GM12878 (cell line): ENCODE data around the gene ARHGAP30. TPM values are rescaled to one million over a fixed set of nuclear protein-coding genes. Genes with fewer than 3 reads are reported as not detected.
A peak's percentile ranks its signal among the peaks of the same experiment; 100 is the strongest.

Experiments used
- ATF2 ChIP-seq: IDR thresholded peaks from 2 replicates; pipeline ENCODE4 v1.6.1; 2012; ENCODE audit warnings: low read length, inconsistent platforms
- BACH1 ChIP-seq: fragments of 450-650 bp; IDR thresholded peaks from 2 replicates; pipeline ENCODE4 v1.6.1; 2017; ENCODE audit warnings: mild to moderate bottlenecking, borderline replicate concordance
- BCL11A ChIP-seq: IDR thresholded peaks from 2 replicates; pipeline ENCODE4 v1.6.1; 2011; ENCODE audit warnings: low read depth, low read length
- BMI1 ChIP-seq: fragments of 450-650 bp; IDR thresholded peaks from 2 replicates; pipeline ENCODE4 v1.6.1; 2016; ENCODE audit warnings: mild to moderate bottlenecking, moderate library complexity, borderline replicate concordance
- CEBPB ChIP-seq, 2 experiments: fragments of 150-350 bp in 1 of 2; IDR thresholded peaks; 2 replicates each; pipeline ENCODE4 v1.6.1; 2012 to 2014; ENCODE audit warnings: low read depth in 2 of 2, low read length in 2 of 2, borderline replicate concordance in 1 of 2, inconsistent platforms in 1 of 2
- CHD1 ChIP-seq: IDR thresholded peaks from 2 replicates; pipeline ENCODE4 v1.6.1; 2012; ENCODE audit warnings: low read depth, low read length, improper control_type of control experiment
- DPF2 ChIP-seq: fragments of 450-650 bp; IDR thresholded peaks from 2 replicates; pipeline ENCODE4 v1.6.1; 2017; ENCODE audit warnings: mild to moderate bottlenecking
- ELK1 ChIP-seq: IDR thresholded peaks from 2 replicates; pipeline ENCODE4 v1.6.1; 2012; ENCODE audit warnings: low read depth, low read length, improper control_type of control experiment
- EP300 ChIP-seq, 2 experiments: fragments of 150-350 bp in 1 of 2; IDR thresholded peaks; 2 replicates each; pipeline ENCODE4 v1.6.1; 2011 to 2012; ENCODE audit warnings: low read depth in 2 of 2, low read length in 2 of 2, borderline replicate concordance in 1 of 2, improper control_type of control experiment in 1 of 2, inconsistent platforms in 1 of 2; ENCODE audit not compliant: control insufficient read depth in 1 of 2
- FOXM1 ChIP-seq: IDR thresholded peaks from 2 replicates; pipeline ENCODE4 v1.6.1; 2012; ENCODE audit warnings: low read depth, mild to moderate bottlenecking, inconsistent platforms, low read length, moderate library complexity
- GABPA ChIP-seq: IDR thresholded peaks from 2 replicates; pipeline ENCODE4 v1.6.1; 2014; ENCODE audit warnings: antibody characterized with exemption, low read depth, mild to moderate bottlenecking, inconsistent platforms
- IKZF2 ChIP-seq, 2 experiments: fragments of 450-650 bp; IDR thresholded peaks; 2 replicates each; pipeline ENCODE4 v1.6.1; 2017; ENCODE audit warnings: mild to moderate bottlenecking in 2 of 2, moderate library complexity in 2 of 2
- MTA2 ChIP-seq: fragments of 450-650 bp; IDR thresholded peaks from 2 replicates; pipeline ENCODE4 v1.6.1; 2016; ENCODE audit warnings: low read depth, mild to moderate bottlenecking, moderate library complexity
- NFYA ChIP-seq: IDR thresholded peaks from 2 replicates; pipeline ENCODE4 v1.6.1; 2011; ENCODE audit warnings: low read depth, mild to moderate bottlenecking, low read length, improper control_type of control experiment, borderline replicate concordance
- PAX8 ChIP-seq: fragments of 450-650 bp; IDR thresholded peaks from 2 replicates; pipeline ENCODE4 v1.6.1; 2017; ENCODE audit warnings: mild to moderate bottlenecking, moderate library complexity
- RCOR1 ChIP-seq: conservative IDR thresholded peaks from 2 replicates; pipeline ENCODE4 v1.6.1; 2012; ENCODE audit warnings: low read depth, low read length, improper control_type of control experiment
- SIN3A ChIP-seq: IDR thresholded peaks from 2 replicates; pipeline ENCODE4 v1.6.1; 2012; ENCODE audit warnings: low read depth, low read length, improper control_type of control experiment
- SKIL ChIP-seq: fragments of 450-650 bp; IDR thresholded peaks from 2 replicates; pipeline ENCODE4 v1.6.1; 2017; ENCODE audit warnings: mild to moderate bottlenecking, low read depth, inconsistent platforms; ENCODE audit not compliant: poor library complexity, severe bottlenecking
- SP1 ChIP-seq: IDR thresholded peaks from one replicate; pipeline ENCODE4 v1.6.1; 2011; ENCODE audit warnings: low read depth, low read length
- TBL1XR1 ChIP-seq: IDR thresholded peaks from 2 replicates; pipeline ENCODE4 v1.6.1; 2012; ENCODE audit warnings: low read depth, low read length, improper control_type of control experiment
- ZBTB33 ChIP-seq: fragments of 450-650 bp; IDR thresholded peaks from 2 replicates; pipeline ENCODE4 v1.6.1; 2017; ENCODE audit warnings: mild to moderate bottlenecking
- polyA plus RNA-seq, 11 experiments: library from polyadenylated mRNA; depleted of rRNA in 4 of 11; unstranded in 6 of 11; stranded (reverse) in 5 of 11; fragments of >200 nt; fragmentation: Nextera tagmentation in 4 of 11; fragmentation: Illumina TruSeq in 1 of 11; extraction: Ambion mirVana in 4 of 11; extraction: Trizol in 1 of 11; gene quantifications; 1 replicate in 1 of 11; 2 replicates in 10 of 11; pipeline versions ENCODE4 v1.2.1 to v1.2.3, GENCODE V29; 2011 to 2016; ENCODE audit warnings: inconsistent platforms in 2 of 11, missing spikeins in 2 of 11, low read depth in 1 of 11
- total RNA-seq, 4 experiments: library from RNA; depleted of rRNA in 3 of 4; stranded (reverse); fragments of >200 nt in 3 of 4; fragmentation: Illumina TruSeq in 1 of 4; extraction: Trizol in 1 of 4; gene quantifications; 2 replicates each; pipeline versions ENCODE4 v1.2.1 to v1.2.3, GENCODE V29; 2013 to 2021

The ARHGAP30 gene
- total and polyA plus RNA-seq, 10 of the 15 experiments (the other 5 are each of a cell fraction or from before 2014, with no cell fraction given): 12.9 to 143 (median 76.3) TPM

GRCh38 chr1:161046605-161047228 is 23.0 kb downstream of the ARHGAP30 start (continued):
- TF ChIP-seq ZBTB33 (no peak), DPF2 (peak; percentile 92; the same call in 1 of the 2 replicates), BMI1 (peak; percentile 96), RCOR1 (no peak), MTA2 (peak; percentile 67; the same call in 1 of the 2 replicates), SKIL (peak; percentile 59), SIN3A (0 out of 2 replicates have a peak, but pooled peaks have one; percentile 39), GABPA (no peak), ELK1 (no peak), TBL1XR1 (peak; percentile 54), NFYA (no peak), BACH1 (peak; percentile 28; the same call in 1 of the 2 replicates), CEBPB (IDR thresholded peaks at IDR 0.05; ENCODE audit: borderline replicate concordance in 1 of 2, low read depth in 2 of 2, low read length in 2 of 2) (no peak), SP1 (peak; percentile 54), ATF2 (peak; percentile 48), IKZF2 (IDR thresholded peaks at IDR 0.05) (peak; percentile 52 to 53; a peak in 2 of 4 replicates), CHD1 (peak; percentile 34), PAX8 (no peak), BCL11A (peak; percentile 44; the same call in 1 of the 2 replicates), EP300 (IDR thresholded peaks at IDR 0.05; ENCODE audit: borderline replicate concordance in 1 of 2, control insufficient read depth in 1 of 2, low read depth in 2 of 2, low read length in 2 of 2) (peak; percentile 67 to 86; a peak in 3 of 4 replicates), FOXM1 (peak; percentile 62; the same call in 1 of the 2 replicates)
